Chondrocyte (in vitro differentiated cells): ENCODE results near the gene ANKRD6. TPM values are rescaled to one million over a fixed set of nuclear protein-coding genes. Genes with fewer than 3 reads are reported as not detected.
"Not testable (repeated sequence)": the region's sequence is repeated elsewhere in the genome, so short reads cannot be mapped to it uniquely, and the experiment has no call there.

Source experiments
- DNase-seq: peaks from one replicate; pipeline ENCODE4 v3.0.0; 2021; ENCODE audit warnings: mixed read lengths, low spot score
- H3K27ac Mint-ChIP-seq: one replicate; pipeline ENCODE4 v1.8.0; 2021; ENCODE audit warnings: mild to moderate bottlenecking, moderate library complexity, mixed read lengths; ENCODE audit not compliant: unreplicated experiment
- H3K27me3 Mint-ChIP-seq: 2 replicates; pipeline ENCODE4 v1.8.0; 2021; ENCODE audit warnings: low read depth, mixed read lengths
- H3K36me3 Mint-ChIP-seq: 2 replicates; pipeline ENCODE4 v1.8.0; 2021; ENCODE audit warnings: low read depth, mixed read lengths
- H3K4me1 Mint-ChIP-seq: 2 replicates; pipeline ENCODE4 v1.8.0; 2021; ENCODE audit warnings: low read depth, mild to moderate bottlenecking, mixed read lengths
- H3K4me3 Mint-ChIP-seq: one replicate; pipeline ENCODE4 v1.8.0; 2021; ENCODE audit warnings: mild to moderate bottlenecking, moderate library complexity, mixed read lengths; ENCODE audit not compliant: unreplicated experiment
- H3K9me3 Mint-ChIP-seq: 2 replicates; pipeline ENCODE4 v1.8.0; 2021; ENCODE audit warnings: low read depth, mixed read lengths
- total RNA-seq: library from RNA; stranded (reverse); gene quantifications from 3 replicates; pipeline ENCODE4 v1.2.1, GENCODE V29; 2021
- TF ChIP-seq, protein P1 (sequence below): fragments of 200-600 bp; sonication (generic); IDR thresholded peaks from 2 replicates; pipeline ENCODE4 v1.5.0; 2021; ENCODE audit warnings: antibody characterized with exemption, mild to moderate bottlenecking, moderate library complexity

The ANKRD6 gene
- total RNA-seq, 1 donor from 2014 or later, result 31.3 TPM

DNA sequence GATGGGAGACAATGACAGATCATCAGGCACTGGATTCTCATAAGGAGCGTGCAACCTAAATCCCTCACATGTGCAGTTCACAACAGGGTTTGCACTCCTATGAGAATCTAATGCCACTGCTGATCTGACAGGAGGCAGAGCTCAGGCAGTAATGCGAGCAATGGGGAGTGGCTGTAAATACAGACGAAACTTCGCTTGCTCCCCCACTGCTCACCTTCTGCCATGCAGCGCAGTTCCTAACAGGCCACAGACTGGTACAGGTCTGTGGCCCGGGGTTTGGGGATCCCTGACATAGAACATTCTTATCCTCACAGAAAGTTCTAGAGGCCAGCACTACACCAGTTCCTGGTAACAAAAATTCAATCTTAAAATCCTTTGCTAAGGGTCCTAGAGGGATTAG is 44.1 kb upstream of the ANKRD6 start:
- peaks cover 2% of the 10 kb centered on the region for H3K27me3 Mint-ChIP-seq
- H3K36me3 Mint-ChIP-seq, result peaks cover 7% of the 10 kb centered on the region
- TF ChIP-seq, protein P1, sequence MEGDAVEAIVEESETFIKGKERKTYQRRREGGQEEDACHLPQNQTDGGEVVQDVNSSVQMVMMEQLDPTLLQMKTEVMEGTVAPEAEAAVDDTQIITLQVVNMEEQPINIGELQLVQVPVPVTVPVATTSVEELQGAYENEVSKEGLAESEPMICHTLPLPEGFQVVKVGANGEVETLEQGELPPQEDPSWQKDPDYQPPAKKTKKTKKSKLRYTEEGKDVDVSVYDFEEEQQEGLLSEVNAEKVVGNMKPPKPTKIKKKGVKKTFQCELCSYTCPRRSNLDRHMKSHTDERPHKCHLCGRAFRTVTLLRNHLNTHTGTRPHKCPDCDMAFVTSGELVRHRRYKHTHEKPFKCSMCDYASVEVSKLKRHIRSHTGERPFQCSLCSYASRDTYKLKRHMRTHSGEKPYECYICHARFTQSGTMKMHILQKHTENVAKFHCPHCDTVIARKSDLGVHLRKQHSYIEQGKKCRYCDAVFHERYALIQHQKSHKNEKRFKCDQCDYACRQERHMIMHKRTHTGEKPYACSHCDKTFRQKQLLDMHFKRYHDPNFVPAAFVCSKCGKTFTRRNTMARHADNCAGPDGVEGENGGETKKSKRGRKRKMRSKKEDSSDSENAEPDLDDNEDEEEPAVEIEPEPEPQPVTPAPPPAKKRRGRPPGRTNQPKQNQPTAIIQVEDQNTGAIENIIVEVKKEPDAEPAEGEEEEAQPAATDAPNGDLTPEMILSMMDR, result no peak

DNA sequence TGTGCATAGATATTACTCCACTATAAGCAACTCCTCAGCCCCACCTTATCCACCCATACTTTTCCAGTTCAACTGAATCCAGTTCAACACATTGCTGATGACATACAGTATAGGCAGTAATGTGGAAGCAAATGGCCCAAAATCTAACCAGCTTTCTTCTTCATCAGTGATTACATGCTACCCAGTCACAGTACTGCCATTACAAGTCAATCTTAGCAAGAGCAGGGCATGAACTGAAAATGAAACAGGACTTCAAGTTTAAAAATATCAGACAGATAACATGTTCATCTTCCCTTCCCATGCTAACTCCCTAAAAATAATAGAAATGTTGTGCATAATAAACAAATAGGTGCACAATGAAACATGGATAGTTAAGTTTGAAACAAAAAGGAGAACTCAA is 40.1 kb upstream of the ANKRD6 start:
- Mint-ChIP-seq H3K27ac (no peak overlapping the region), H3K4me3 (no peak overlapping the region), H3K27me3 (peaks cover 2% of the 10 kb centered on the region), H3K36me3 (peaks cover 10% of the 10 kb centered on the region), H3K9me3 (peaks cover 15% of the 10 kb centered on the region), H3K4me1 (no peaks in the 10 kb centered on the region)
- DNase-seq, result no peak
- TF ChIP-seq, protein P1, result no peak

More for the DNA sequence above, 44.1 kb upstream of the ANKRD6 start:
- peaks cover 8% of the 10 kb centered on the region for H3K9me3 Mint-ChIP-seq
- no peak overlapping the region for H3K27ac Mint-ChIP-seq
- no peak for DNase-seq
- H3K4me3 Mint-ChIP-seq, result no peak overlapping the region
- H3K4me1 Mint-ChIP-seq, result no peaks in the 10 kb centered on the region

DNA sequence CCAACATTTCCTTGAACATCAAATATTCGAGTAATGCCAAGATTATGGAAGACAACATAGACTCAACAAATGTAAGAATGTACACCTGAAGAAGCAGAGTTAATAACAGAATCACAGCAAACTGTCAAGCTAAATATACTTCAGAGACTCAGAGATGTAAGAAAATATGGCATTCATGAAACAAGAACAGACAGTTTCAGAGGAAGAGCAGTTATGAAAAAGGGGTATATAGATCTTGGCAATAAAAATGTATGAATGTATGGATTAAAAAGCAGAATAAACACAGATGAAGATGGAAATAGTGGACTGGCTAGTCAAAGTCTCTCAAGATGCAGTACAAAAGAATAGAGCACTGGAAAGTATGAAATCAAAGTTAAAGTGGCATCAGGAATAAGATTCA is 39.3 kb upstream of the ANKRD6 start:
- H3K27me3 Mint-ChIP-seq, result peaks cover 2% of the 10 kb centered on the region
- no peak overlapping the region for H3K27ac Mint-ChIP-seq
- no peak for DNase-seq
- H3K4me3 Mint-ChIP-seq, result no peak overlapping the region
- peaks cover 10% of the 10 kb centered on the region for H3K36me3 Mint-ChIP-seq
- TF ChIP-seq, protein P1, result no peak
- H3K9me3 Mint-ChIP-seq, result peaks cover 15% of the 10 kb centered on the region
- no peaks in the 10 kb centered on the region for H3K4me1 Mint-ChIP-seq

DNA sequence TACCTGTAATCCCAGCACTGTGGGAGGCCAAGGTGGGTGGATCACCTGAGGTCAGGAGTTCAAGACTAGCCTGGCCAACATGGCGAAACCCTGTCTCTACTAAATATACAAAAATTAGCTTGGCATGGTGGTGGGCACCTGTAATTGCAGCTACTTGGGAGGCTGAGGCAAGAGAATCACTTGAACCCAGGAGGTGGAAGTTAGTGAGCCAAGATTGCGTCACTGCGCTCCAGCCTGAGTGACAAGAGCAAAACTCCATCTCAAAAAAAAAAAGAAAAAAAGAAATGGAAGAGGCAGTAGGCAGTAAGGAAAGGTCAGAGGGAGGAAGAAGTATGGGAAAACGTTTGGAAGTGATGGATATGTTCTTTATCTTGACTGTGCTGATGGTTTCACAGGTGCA is 35.1 kb upstream of the ANKRD6 start:
- not testable (repeated sequence) for DNase-seq, H3K27me3 Mint-ChIP-seq, H3K36me3 Mint-ChIP-seq, H3K27ac Mint-ChIP-seq, H3K4me3 Mint-ChIP-seq, H3K4me1 Mint-ChIP-seq
- peaks cover 15% of the 10 kb centered on the region for H3K9me3 Mint-ChIP-seq

DNA sequence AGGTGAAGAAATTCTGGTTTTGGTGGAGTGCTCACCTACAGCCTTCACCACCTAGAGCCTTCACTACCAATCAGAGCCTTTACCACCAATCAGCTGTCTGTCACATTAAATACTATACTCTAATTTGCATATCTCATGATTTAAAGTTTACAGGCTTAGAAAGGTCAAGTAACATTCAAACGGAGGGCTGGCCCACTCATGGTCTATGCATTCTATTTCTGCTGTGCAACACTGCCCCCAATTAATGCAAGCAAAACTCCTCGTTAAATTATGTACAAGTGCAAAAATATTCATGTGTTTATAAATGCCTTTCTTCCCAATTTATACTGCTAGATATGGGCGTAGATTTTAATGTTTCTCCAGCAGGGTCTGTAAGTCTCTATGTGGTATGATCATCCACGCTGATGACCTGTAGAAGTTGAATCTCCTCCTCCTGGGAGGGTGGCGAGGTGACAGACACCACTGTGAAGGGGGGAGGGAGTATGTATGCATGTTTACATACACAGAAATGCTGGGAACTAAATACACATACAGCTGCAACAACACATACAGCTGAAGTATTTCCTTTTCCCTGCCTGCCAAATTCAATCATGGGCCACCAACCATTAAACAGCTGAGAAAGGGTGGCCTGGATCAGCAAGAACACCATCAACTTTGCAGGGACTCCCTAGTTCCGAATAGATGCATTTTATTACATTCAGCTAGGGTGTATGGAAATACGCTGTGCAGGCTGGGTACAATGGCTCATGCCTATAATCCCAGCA is 34.0 kb upstream of the ANKRD6 start:
- no peak for DNase-seq
- Mint-ChIP-seq H3K36me3 (peaks cover 2% of the 10 kb centered on the region), H3K4me3 (no peak overlapping the region), H3K27ac (no peak overlapping the region), H3K27me3 (no peaks in the 10 kb centered on the region), H3K9me3 (peaks cover 6% of the 10 kb centered on the region), H3K4me1 (peaks cover 5% of the 10 kb centered on the region)
- TF ChIP-seq, protein P1, result no peak

DNA sequence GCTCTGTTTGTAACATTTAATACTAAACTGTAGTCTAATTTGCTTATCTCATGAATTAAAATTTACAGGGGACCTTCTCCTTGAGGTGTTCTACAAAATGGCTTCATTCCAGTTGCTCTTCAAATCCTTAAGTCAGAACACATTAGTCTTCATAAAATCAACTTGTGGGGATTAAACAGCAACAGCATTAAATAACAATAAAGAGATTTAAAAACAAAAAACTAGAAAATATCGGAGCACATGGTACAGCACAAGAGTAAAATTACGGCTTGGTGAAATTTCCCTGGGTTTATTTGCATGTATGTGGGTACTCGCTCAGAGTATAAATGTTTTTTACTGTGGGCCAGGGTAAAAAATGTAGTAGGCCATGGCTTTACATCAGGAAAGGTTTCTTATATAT is 32.9 kb upstream of the ANKRD6 start:
- H3K4me1 Mint-ChIP-seq, result peaks cover 5% of the 10 kb centered on the region
- H3K27me3 Mint-ChIP-seq, result no peaks in the 10 kb centered on the region
- H3K36me3 Mint-ChIP-seq, result no peaks in the 10 kb centered on the region
- no peak overlapping the region for H3K4me3 Mint-ChIP-seq
- DNase-seq, result no peak
- peaks cover 3% of the 10 kb centered on the region for H3K9me3 Mint-ChIP-seq
- TF ChIP-seq, protein P1, result no peak
- H3K27ac Mint-ChIP-seq, result no peak overlapping the region
